HS-27A (cell line): ENCODE data around the gene RER1.

Experiments used
- DNase-seq: peaks from one replicate; pipeline ENCODE4 v3.0.0-alpha.2; 2012; ENCODE audit warnings: low read depth, missing footprints

The RER1 gene

GRCh38 chr1:2376261-2376741 is 15.3 kb upstream of the RER1 start:
- no peak for DNase-seq

- DNase-seq: no peak
These were observed 14.5 kb upstream of the RER1 start for GRCh38 chr1:2376931-2377672.

- DNase-seq: no peak
These were observed 13.7 kb upstream of the RER1 start for GRCh38 chr1:2377751-2378440.

- no peak for DNase-seq
These were observed 13.2 kb upstream of the RER1 start for GRCh38 chr1:2378441-2378851.

- no peak for DNase-seq
These were observed 12.5 kb upstream of the RER1 start for GRCh38 chr1:2378956-2379732.

GRCh38 chr1:2379733-2380404 is 11.8 kb upstream of the RER1 start:
- DNase-seq: no peak

GRCh38 chr1:2380816-2381591 is 10.6 kb upstream of the RER1 start:
- no peak for DNase-seq

- peak; percentile 27 for DNase-seq
These were observed 9.7 kb upstream of the RER1 start for GRCh38 chr1:2381741-2382620.

- DNase-seq: no peak
These were observed 8.8 kb upstream of the RER1 start for GRCh38 chr1:2382621-2383361.

GRCh38 chr1:2383576-2383975 is 8.1 kb upstream of the RER1 start:
- no peak for DNase-seq

GRCh38 chr1:2384130-2384860 is 7.3 kb upstream of the RER1 start:
- no peak for DNase-seq

GRCh38 chr1:2384941-2385481 is 6.6 kb upstream of the RER1 start:
- no peak for DNase-seq

- DNase-seq: no peak
These were observed 5.9 kb upstream of the RER1 start for GRCh38 chr1:2385606-2386280.

- DNase-seq: no peak
These were observed 4.7 kb upstream of the RER1 start for GRCh38 chr1:2386636-2387611.

GRCh38 chr1:2388004-2388913 is 3.4 kb upstream of the RER1 start:
- DNase-seq: no peak

GRCh38 chr1:2389644-2390043 is 2.0 kb upstream of the RER1 start:
- DNase-seq: no peak
